SK-N-SH (cell line): Measurements from ENCODE around the gene CTNND1. TPM values are rescaled to one million over a fixed set of nuclear protein-coding genes. Genes with fewer than 3 reads are reported as not detected.

Experiments used
- CTCF ChIA-PET: fragments of 300-600, 350-600 bp; formaldehyde crosslinking; extraction: SDS; loops from one replicate; lab custom pipeline; 2021; lab: Yijun Ruan, JAX
- POLR2A ChIA-PET: fragments of 350-600 bp; sonication (Branson Sonifier 250); formaldehyde crosslinking; extraction: SDS; loops from one replicate; lab custom pipeline; 2020; ENCODE audit warnings: antibody characterized with exemption, inconsistent platforms; lab: Yijun Ruan, JAX
- DNase-seq: peaks from one replicate; pipeline ENCODE4 v3.0.0; 2012
- H2AFZ ChIP-seq: fragments of 200-600 bp; sonication (generic); 2 replicates; pipeline ENCODE4 v1.8.1; 2016; ENCODE audit warnings: antibody characterized with exemption, mild to moderate bottlenecking, low read depth
- H3F3A ChIP-seq: fragments of 200-600 bp; sonication (generic); replicated peaks from 2 replicates; pipeline ENCODE3; 2016; ENCODE audit warnings: antibody characterized with exemption, mild to moderate bottlenecking; ENCODE audit not compliant: insufficient read depth
- H3K27ac ChIP-seq, 2 experiments: fragments of 200-500 bp in 1 of 2; fragments of 200-600 bp in 1 of 2; sonication (Bioruptor generic) in 1 of 2; sonication (generic), shearing (Covaris generic) in 1 of 2; 2 replicates each; pipeline versions ENCODE4 v1.5.1 to v1.6.1; 2014 to 2016; ENCODE audit warnings: low read depth in 2 of 2, inconsistent platforms in 1 of 2, low read length in 1 of 2, mild to moderate bottlenecking in 1 of 2, mixed read lengths in 1 of 2
- H3K27me3 ChIP-seq: fragments of 200-600 bp; sonication (generic), shearing (Covaris generic); 2 replicates; pipeline ENCODE4 v1.6.1; 2016; ENCODE audit warnings: mixed run types; ENCODE audit not compliant: insufficient read depth
- H3K36me3 ChIP-seq, 2 experiments: fragments of 200-500 bp in 1 of 2; fragments of 200-600 bp in 1 of 2; sonication (Bioruptor generic) in 1 of 2; sonication (generic) in 1 of 2; replicated peaks in 1 of 2; 2 replicates each; pipeline versions ENCODE3 to v1.5.1; 2014 to 2016; ENCODE audit warnings: low read length in 1 of 2, mild to moderate bottlenecking in 1 of 2; ENCODE audit not compliant: insufficient read depth in 2 of 2, control insufficient read depth in 1 of 2
- H3K4me1 ChIP-seq, 2 experiments: fragments of 200-500 bp in 1 of 2; fragments of 200-600 bp in 1 of 2; sonication (Bioruptor generic) in 1 of 2; sonication (generic), shearing (Covaris generic) in 1 of 2; 2 replicates each; pipeline versions ENCODE4 v1.5.1 to v1.6.1; 2014 to 2016; ENCODE audit warnings: low read depth in 1 of 2, low read length in 1 of 2, mixed run types in 1 of 2; ENCODE audit not compliant: insufficient read depth in 2 of 2, control insufficient read depth in 1 of 2
- H3K4me2 ChIP-seq: fragments of 200-600 bp; sonication (generic), shearing (Covaris generic); 2 replicates; pipeline ENCODE4 v1.6.1; 2017; ENCODE audit warnings: mixed run types
- H3K4me3 ChIP-seq, 2 experiments: fragments of 200-500 bp in 1 of 2; fragments of 200-600 bp in 1 of 2; sonication (Bioruptor generic) in 1 of 2; sonication (generic), shearing (Covaris generic) in 1 of 2; 2 replicates each; pipeline versions ENCODE4 v1.5.1 to v1.8.1; 2014 to 2016; ENCODE audit warnings: low read depth in 2 of 2, inconsistent platforms in 1 of 2, low read length in 1 of 2, mild to moderate bottlenecking in 1 of 2, mixed read lengths in 1 of 2, moderate library complexity in 1 of 2
- H3K79me2 ChIP-seq: fragments of 200-600 bp; sonication (generic); 2 replicates; pipeline ENCODE4 v1.8.1; 2017; ENCODE audit warnings: mild to moderate bottlenecking; ENCODE audit not compliant: insufficient read depth
- H3K9ac ChIP-seq: fragments of 200-600 bp; sonication (generic); 2 replicates; pipeline ENCODE4 v1.6.1; 2017; ENCODE audit warnings: mixed run types
- H3K9me2 ChIP-seq: fragments of 200-600 bp; sonication (generic); 2 replicates; pipeline ENCODE4 v1.6.1; 2017; ENCODE audit warnings: mixed run types
- H3K9me3 ChIP-seq: fragments of 200-600 bp; sonication (generic); 2 replicates; pipeline ENCODE4 v1.6.1; 2017; ENCODE audit warnings: mixed run types, mild to moderate bottlenecking, moderate library complexity
- H4K20me1 ChIP-seq: fragments of 200-600 bp; sonication (generic); 2 replicates; pipeline ENCODE4 v1.6.1; 2017; ENCODE audit warnings: mild to moderate bottlenecking, mixed run types; ENCODE audit not compliant: insufficient read depth
- CHD2 ChIP-seq: fragments of 150-350 bp; IDR thresholded peaks from 2 replicates; pipeline ENCODE4 v1.6.1; 2018; ENCODE audit warnings: low read length; ENCODE audit not compliant: partially characterized antibody
- EZH2phosphoT487 ChIP-seq: fragments of 200-600 bp; sonication (generic); IDR thresholded peaks from 2 replicates; pipeline ENCODE4 v1.6.1; 2017; ENCODE audit warnings: low read depth, mixed run types, mild to moderate bottlenecking, antibody characterized with exemption, moderate library complexity, borderline replicate concordance
- FOXJ3 ChIP-seq: sonication (generic); formaldehyde crosslinking; IDR thresholded peaks from 2 replicates; pipeline ENCODE4 v1.5.1; 2020; ENCODE audit warnings: mild to moderate bottlenecking, missing genetic modification reagents
- FOXM1 ChIP-seq: IDR thresholded peaks from 2 replicates; pipeline ENCODE4 v1.4.0; 2012; ENCODE audit warnings: low read depth, mild to moderate bottlenecking
- GABPA ChIP-seq: IDR thresholded peaks from 2 replicates; pipeline ENCODE4 v1.4.0; 2012; ENCODE audit warnings: low read depth, mild to moderate bottlenecking
- GATA2 ChIP-seq: sonication (generic); formaldehyde crosslinking; IDR thresholded peaks from 2 replicates; pipeline ENCODE4 v1.5.0; 2020; ENCODE audit warnings: mild to moderate bottlenecking, missing genetic modification reagents
- MEF2A ChIP-seq: IDR thresholded peaks from 2 replicates; pipeline ENCODE4 v1.4.0; 2012; ENCODE audit warnings: low read depth, borderline replicate concordance
- MXI1 ChIP-seq: IDR thresholded peaks from 2 replicates; pipeline ENCODE4 v1.6.1; 2012; ENCODE audit warnings: mild to moderate bottlenecking, low read depth, low read length, improper control_type of control experiment
- NFIC ChIP-seq: IDR thresholded peaks from 2 replicates; pipeline ENCODE4 v1.4.0; 2012; ENCODE audit warnings: borderline replicate concordance
- RAD21 ChIP-seq: IDR thresholded peaks from 2 replicates; pipeline ENCODE4 v1.6.1; 2012; ENCODE audit warnings: mild to moderate bottlenecking, low read length
- SIN3A ChIP-seq: IDR thresholded peaks from 2 replicates; pipeline ENCODE4 v1.6.1; 2012; ENCODE audit warnings: low read depth, mild to moderate bottlenecking, low read length, moderate library complexity, borderline replicate concordance
- TAF1 ChIP-seq: IDR thresholded peaks from 2 replicates; pipeline ENCODE4 v1.6.1; 2012; ENCODE audit warnings: low read depth, mild to moderate bottlenecking, low read length, moderate library complexity, borderline replicate concordance
- TCF12 ChIP-seq: IDR thresholded peaks from 2 replicates; pipeline ENCODE4 v1.4.0; 2012
- whole genome bisulfite sequencing: methylation state at CpG from one replicate; pipeline ENCODE4 v1.1.6; 2017; ENCODE audit warnings: low lambda C conversion rate; 5-methylcytosine and 5-hydroxymethylcytosine counted together
- polyA plus RNA-seq, 3 experiments: library from polyadenylated mRNA; depleted of rRNA; stranded (reverse); fragments of >200 nt; gene quantifications; 2 replicates each; pipeline ENCODE4 v1.2.3, GENCODE V29; 2012
- TF ChIP-seq, protein P1 (sequence below): fragments of 200-600 bp; sonication (generic); IDR thresholded peaks from 2 replicates; pipeline ENCODE4 v1.6.1; 2017; ENCODE audit warnings: antibody characterized with exemption, mild to moderate bottlenecking, moderate library complexity

CTNND1 gene
- polyA plus RNA-seq, 1 of the 3 experiments (the other 2 are of a cell fraction): 39.4 TPM

- H3K27me3 ChIP-seq: no peaks in the 10 kb centered on the region
- H3F3A ChIP-seq: peaks cover 5% of the 10 kb centered on the region
- H3K27ac ChIP-seq: no peak overlapping the region
- no peaks in the 10 kb centered on the region for H3K36me3 ChIP-seq
- H3K4me1 ChIP-seq: no peaks in the 10 kb centered on the region; a peak in 1 of 4 replicates
- TF ChIP-seq TCF12 (no peak), CHD2 (no peak), FOXJ3 (no peak), NFIC (no peak), FOXM1 (no peak), MEF2A (no peak), EZH2phosphoT487 (no peak), GABPA (no peak), SIN3A (no peak), RAD21 (no peak), GATA2 (CRISPR knock-in tag) (no peak)
- TF ChIP-seq, protein P1, sequence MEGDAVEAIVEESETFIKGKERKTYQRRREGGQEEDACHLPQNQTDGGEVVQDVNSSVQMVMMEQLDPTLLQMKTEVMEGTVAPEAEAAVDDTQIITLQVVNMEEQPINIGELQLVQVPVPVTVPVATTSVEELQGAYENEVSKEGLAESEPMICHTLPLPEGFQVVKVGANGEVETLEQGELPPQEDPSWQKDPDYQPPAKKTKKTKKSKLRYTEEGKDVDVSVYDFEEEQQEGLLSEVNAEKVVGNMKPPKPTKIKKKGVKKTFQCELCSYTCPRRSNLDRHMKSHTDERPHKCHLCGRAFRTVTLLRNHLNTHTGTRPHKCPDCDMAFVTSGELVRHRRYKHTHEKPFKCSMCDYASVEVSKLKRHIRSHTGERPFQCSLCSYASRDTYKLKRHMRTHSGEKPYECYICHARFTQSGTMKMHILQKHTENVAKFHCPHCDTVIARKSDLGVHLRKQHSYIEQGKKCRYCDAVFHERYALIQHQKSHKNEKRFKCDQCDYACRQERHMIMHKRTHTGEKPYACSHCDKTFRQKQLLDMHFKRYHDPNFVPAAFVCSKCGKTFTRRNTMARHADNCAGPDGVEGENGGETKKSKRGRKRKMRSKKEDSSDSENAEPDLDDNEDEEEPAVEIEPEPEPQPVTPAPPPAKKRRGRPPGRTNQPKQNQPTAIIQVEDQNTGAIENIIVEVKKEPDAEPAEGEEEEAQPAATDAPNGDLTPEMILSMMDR: no peak
- TF ChIP-seq, all 33 proteins: peak for 0
- H3K9me2 ChIP-seq: no peaks in the 10 kb centered on the region
- H3K9ac ChIP-seq: no peak overlapping the region
- ChIA-PET POLR2A (no interaction called here), CTCF (interaction anchor here (0.8 to 10.0 kb wide), 3 partner anchors 17 to 64 kb away, joined by 3 to 116 read pairs (median 3); no protein-coding TSS in a partner anchor)
- no peaks in the 10 kb centered on the region for H3K9me3 ChIP-seq
- WGBS: 91% methylated on average over 3 of the region's 3 CpGs
- H4K20me1 ChIP-seq: no peaks in the 10 kb centered on the region
- no peak for DNase-seq
- no peak overlapping the region for H3K4me2 ChIP-seq
- H3K79me2 ChIP-seq: peaks cover 15% of the 10 kb centered on the region
- H2AFZ ChIP-seq: no peak overlapping the region
- H3K4me3 ChIP-seq: no peak overlapping the region
These were observed 3.4 kb upstream of the CTNND1 start for GRCh38 chr11:57758174-57758573.

- peaks cover 5% of the 10 kb centered on the region for H3F3A ChIP-seq
- H4K20me1 ChIP-seq: peaks cover 39% of the 10 kb centered on the region
- CTCF ChIA-PET: interaction anchor here (0.8 to 10.0 kb wide), 8 partner anchors 10 to 304 kb away, joined by 3 to 116 read pairs (median 5); partner anchors contain the start of genes BTBD18 and UBE2L6
- peaks cover 0 to 4% of the 10 kb centered on the region in 2 experiments for H3K36me3 ChIP-seq
- peak overlapping the region; percentile 70 for H2AFZ ChIP-seq
- H3K4me2 ChIP-seq: peak overlapping the region; percentile 86
- no peaks in the 10 kb centered on the region for H3K9me2 ChIP-seq
- H3K79me2 ChIP-seq: peaks cover 56% of the 10 kb centered on the region
- H3K9me3 ChIP-seq: no peaks in the 10 kb centered on the region
- 0 out of 2 replicates have a peak, but pooled peaks have one; percentile 6 for TF ChIP-seq MXI1
- no peak for TF ChIP-seq TAF1
- TF ChIP-seq, all 33 proteins: peak for 1
- H3K27me3 ChIP-seq: no peaks in the 10 kb centered on the region
- peak overlapping the region; percentile 63 to 73 for H3K4me3 ChIP-seq
- POLR2A ChIA-PET: interaction anchor here (1.3 to 2.9 kb wide), 3 partner anchors 16 to 38 kb away, joined by 3 to 17 read pairs (median 4); partner anchors contain the start of gene SELENOH
- peaks cover 5 to 17% of the 10 kb centered on the region in 2 experiments; a peak in 3 of 4 replicates for H3K4me1 ChIP-seq
- DNase-seq: peak; percentile 39
- H3K9ac ChIP-seq: peak overlapping the region; percentile 95
- 2% methylated on average over 9 of the region's 9 CpGs for WGBS
- peak overlapping the region; percentile 96 to 97 for H3K27ac ChIP-seq
These were observed 746 bp downstream of the CTNND1 start for GRCh38 chr11:57762235-57762861.
